Measurements from ENCODE around the gene ADGRA1. TPM values are rescaled to one million over a fixed set of nuclear protein-coding genes. Genes with fewer than 3 reads are reported as not detected.

The ADGRA1 gene
- total RNA-seq, 3 donors from 2014 or later (not counting 1 experiment from before 2014, with no cell fraction given): not detected

GRCh38 chr10:133180965-133181639 lies 93.4 kb downstream of the ADGRA1 start:
- no peaks in the 10 kb centered on the region for H3K9me3 ChIP-seq (ENCODE audit: control insufficient read depth, insufficient read depth, low read length)
- H3K4me3 ChIP-seq (ENCODE audit: low read length): no peak overlapping the region
- TF ChIP-seq CTCF (IDR thresholded peaks at IDR 0.05): no peak
- H3K36me3 ChIP-seq (ENCODE audit: control insufficient read depth, insufficient read depth, low read length): no peaks in the 10 kb centered on the region
- H3K27me3 ChIP-seq (ENCODE audit: control insufficient read depth, insufficient read depth, low read length): no peaks in the 10 kb centered on the region
- DNase-seq (no peak), ATAC-seq (no peak)
- H3K9me3 Mint-ChIP-seq: peaks cover 0 to 7% of the 10 kb centered on the region in 2 donors
- no peak overlapping the region for H3K27ac ChIP-seq (ENCODE audit: low read length)
- WGBS (ENCODE audit: insufficient coverage): 89% methylated on average over 23 of the region's 23 CpGs
- no peak overlapping the region for H3K4me3 Mint-ChIP-seq
- no peak overlapping the region for H3K27ac Mint-ChIP-seq
- no peaks in the 10 kb centered on the region for H3K4me1 ChIP-seq (ENCODE audit: control insufficient read depth, insufficient read depth, low read length)
- no peaks in the 10 kb centered on the region for H3K27me3 Mint-ChIP-seq (ENCODE audit: low read depth in 2 of 2)
- H3K4me1 Mint-ChIP-seq: peaks cover 6% of the 10 kb centered on the region in 2 donors
- no peaks in the 10 kb centered on the region for H3K36me3 Mint-ChIP-seq
- intact Hi-C loops (cut with micrococcal nuclease): no loop called here

Other genes starting within 250 kb of the ADGRA1 start
- under 1 TPM in 1 of 3 donors, not detected in 2; 0.35 TPM for gene CFAP46, start 145.4 kb upstream of the ADGRA1 start, total RNA-seq
- 1 to 10 TPM in 2 of 3 donors, not detected in 1; 2.1 to 5.9 TPM for gene KNDC1, start 72.3 kb downstream of the ADGRA1 start, total RNA-seq
- gene UTF1, start 142.3 kb downstream of the ADGRA1 start, total RNA-seq: under 1 TPM in 2 of 3 donors, not detected in 1; 0.31 to 0.33 TPM
- gene VENTX, start 149.9 kb downstream of the ADGRA1 start, total RNA-seq: 1 to 10 TPM in 1 of 3 donors, under 1 TPM in 2; 0.48 to 4.1 (median 0.75) TPM
- 100 to 1,000 TPM; 357 to 682 (median 425) TPM for gene ADAM8, start 188.9 kb downstream of the ADGRA1 start, total RNA-seq
- gene TUBGCP2, start 220.9 kb downstream of the ADGRA1 start, total RNA-seq: 10 to 100 TPM; 74.3 to 81.8 (median 78.7) TPM
- gene ZNF511, start 221.0 kb downstream of the ADGRA1 start, total RNA-seq: 10 to 100 TPM; 28.1 to 39.0 (median 32.4) TPM
- gene CALY, start 249.0 kb downstream of the ADGRA1 start, total RNA-seq: not detected